Retinal pigment epithelial cell (primary cell): ENCODE measurements around the gene CXCR5.
A peak's percentile ranks its signal among the peaks of the same experiment; 100 is the strongest.

Source experiments
- DNase-seq: peaks from one replicate; pipeline ENCODE4 v3.0.0-alpha.2; 2010; ENCODE audit warnings: low read depth
- H3K4me3 ChIP-seq: 2 replicates; pipeline ENCODE4 v1.5.1; 2011; ENCODE audit warnings: mild to moderate bottlenecking, low read length, control low read depth, moderate library complexity
- CTCF ChIP-seq: conservative IDR thresholded peaks from 2 replicates; pipeline ENCODE4 v1.5.1; 2011; ENCODE audit warnings: low read depth, low read length, control low read depth, inconsistent platforms

The CXCR5 gene

GRCh38 chr11:118909619-118910308 lies 26.1 kb downstream of the CXCR5 start:
- peak overlapping the region; percentile 34 for H3K4me3 ChIP-seq
- TF ChIP-seq CTCF = no peak
- no peak for DNase-seq

- DNase-seq = peak; percentile 77
- TF ChIP-seq CTCF = no peak
- H3K4me3 ChIP-seq = peak overlapping the region; percentile 34
These were observed 26.8 kb downstream of the CXCR5 start for GRCh38 chr11:118910309-118911112.

GRCh38 chr11:118911113-118911879 lies 27.6 kb downstream of the CXCR5 start:
- peak overlapping the region; percentile 24 for H3K4me3 ChIP-seq
- no peak for TF ChIP-seq CTCF
- no peak for DNase-seq

GRCh38 chr11:118911880-118912741 lies 28.4 kb downstream of the CXCR5 start:
- peak; percentile 87 for DNase-seq
- no peak for TF ChIP-seq CTCF
- peak overlapping the region; percentile 13 for H3K4me3 ChIP-seq

- no peak for DNase-seq
- no peak for TF ChIP-seq CTCF
- H3K4me3 ChIP-seq = no peak overlapping the region
These were observed 29.2 kb downstream of the CXCR5 start for GRCh38 chr11:118912742-118913410.
